ENCODE results near the gene ZNF710.
"Not testable (repeated sequence)": the region's sequence is repeated elsewhere in the genome, so short reads cannot be mapped to it uniquely, and the experiment has no call there.

Gene ZNF710

GRCh38 chr15:90067953-90068606 is 67.0 kb downstream of the ZNF710 start:
- in situ Hi-C loops (cut with MboI; ENCODE audit: low pct_unique_long_range_greater_than_20kb, low sequenced_read_pairs): no loop called here
- DNase-seq: no peak

GRCh38 chr15:90070623-90071022 is 69.5 kb downstream of the ZNF710 start:
- DNase-seq; in situ Hi-C loops (cut with MboI; ENCODE audit: low pct_unique_long_range_greater_than_20kb, low sequenced_read_pairs): not testable (repeated sequence)

- DNase-seq: peak; percentile 84
- in situ Hi-C loops (cut with MboI; ENCODE audit: low pct_unique_long_range_greater_than_20kb, low sequenced_read_pairs): no loop called here
These were observed 70.2 kb downstream of the ZNF710 start for GRCh38 chr15:90071220-90071807.

GRCh38 chr15:90072978-90073640 is 72.0 kb downstream of the ZNF710 start:
- no peak for DNase-seq
- in situ Hi-C loops (cut with MboI; ENCODE audit: low pct_unique_long_range_greater_than_20kb, low sequenced_read_pairs): no loop called here

GRCh38 chr15:90074023-90074422 is 72.9 kb downstream of the ZNF710 start:
- no peak for DNase-seq
- in situ Hi-C loops (cut with MboI; ENCODE audit: low pct_unique_long_range_greater_than_20kb, low sequenced_read_pairs): no loop called here

GRCh38 chr15:90074916-90075315 is 73.8 kb downstream of the ZNF710 start:
- DNase-seq: no peak
- in situ Hi-C loops (cut with MboI; ENCODE audit: low pct_unique_long_range_greater_than_20kb, low sequenced_read_pairs): loop anchor here (25.0 kb wide), 2 partner anchors 163 to 313 kb away; partner anchors contain the start of genes ARPIN and MESP1

- no peak for DNase-seq
- in situ Hi-C loops (cut with MboI; ENCODE audit: low pct_unique_long_range_greater_than_20kb, low sequenced_read_pairs): loop anchor here (25.0 kb wide), 2 partner anchors 163 to 313 kb away; partner anchors contain the start of genes ARPIN and MESP1
These were observed 74.5 kb downstream of the ZNF710 start for GRCh38 chr15:90075420-90076289.

GRCh38 chr15:90076716-90077115 is 75.6 kb downstream of the ZNF710 start:
- in situ Hi-C loops (cut with MboI; ENCODE audit: low pct_unique_long_range_greater_than_20kb, low sequenced_read_pairs): loop anchor here (25.0 kb wide), 2 partner anchors 164 to 314 kb away; partner anchors contain the start of genes ARPIN and MESP1
- no peak for DNase-seq

GRCh38 chr15:90078965-90079364 is 77.8 kb downstream of the ZNF710 start:
- in situ Hi-C loops (cut with MboI; ENCODE audit: low pct_unique_long_range_greater_than_20kb, low sequenced_read_pairs): loop anchor here (25.0 kb wide), 2 partner anchors 167 to 317 kb away; partner anchors contain the start of genes ARPIN and MESP1

GRCh38 chr15:90079619-90080457 is 78.7 kb downstream of the ZNF710 start:
- DNase-seq: no peak
- in situ Hi-C loops (cut with MboI; ENCODE audit: low pct_unique_long_range_greater_than_20kb, low sequenced_read_pairs): loop anchor here (25.0 kb wide), 2 partner anchors 168 to 318 kb away; partner anchors contain the start of genes ARPIN and MESP1

More at GRCh38 chr15:90078965-90079364, 77.8 kb downstream of the ZNF710 start:
- no peak for DNase-seq

GRCh38 chr15:90080458-90080755 is 79.3 kb downstream of the ZNF710 start:
- DNase-seq: no peak
- in situ Hi-C loops (cut with MboI; ENCODE audit: low pct_unique_long_range_greater_than_20kb, low sequenced_read_pairs): loop anchor here (25.0 kb wide), 2 partner anchors 168 to 318 kb away; partner anchors contain the start of genes ARPIN and MESP1

GRCh38 chr15:90080818-90081393 is 79.8 kb downstream of the ZNF710 start:
- in situ Hi-C loops (cut with MboI; ENCODE audit: low pct_unique_long_range_greater_than_20kb, low sequenced_read_pairs): loop anchor here (25.0 kb wide), 2 partner anchors 169 to 319 kb away; partner anchors contain the start of genes ARPIN and MESP1
- no peak for DNase-seq

GRCh38 chr15:90082140-90082715 is 81.1 kb downstream of the ZNF710 start:
- in situ Hi-C loops (cut with MboI; ENCODE audit: low pct_unique_long_range_greater_than_20kb, low sequenced_read_pairs): loop anchor here (25.0 kb wide), 2 partner anchors 170 to 320 kb away; partner anchors contain the start of genes ARPIN and MESP1
- no peak for DNase-seq

GRCh38 chr15:90083419-90083818 is 82.3 kb downstream of the ZNF710 start:
- in situ Hi-C loops (cut with MboI; ENCODE audit: low pct_unique_long_range_greater_than_20kb, low sequenced_read_pairs): loop anchor here (25.0 kb wide), 2 partner anchors 171 to 321 kb away; partner anchors contain the start of genes ARPIN and MESP1
- no peak for DNase-seq

GRCh38 chr15:90083954-90084607 is 83.0 kb downstream of the ZNF710 start:
- DNase-seq: no peak
- in situ Hi-C loops (cut with MboI; ENCODE audit: low pct_unique_long_range_greater_than_20kb, low sequenced_read_pairs): loop anchor here (25.0 kb wide), 2 partner anchors 172 to 322 kb away; partner anchors contain the start of genes ARPIN and MESP1

GRCh38 chr15:90084876-90085423 is 83.8 kb downstream of the ZNF710 start:
- in situ Hi-C loops (cut with MboI; ENCODE audit: low pct_unique_long_range_greater_than_20kb, low sequenced_read_pairs): loop anchor here (25.0 kb wide), 2 partner anchors 173 to 323 kb away; partner anchors contain the start of genes ARPIN and MESP1
- DNase-seq: no peak

All from KBM-7 (cell line).